ENCODE measurements around the gene STOX2.
"Not testable (repeated sequence)": the region's sequence is repeated elsewhere in the genome, so short reads cannot be mapped to it uniquely, and the experiment has no call there.

The STOX2 gene

GRCh38 chr4:184022679-184023383 is 117.7 kb downstream of the STOX2 start:
- no peak for DNase-seq (ENCODE audit: low read depth)

GRCh38 chr4:184024637-184025036 is 119.5 kb downstream of the STOX2 start:
- DNase-seq (ENCODE audit: low read depth) = no peak

DNA sequence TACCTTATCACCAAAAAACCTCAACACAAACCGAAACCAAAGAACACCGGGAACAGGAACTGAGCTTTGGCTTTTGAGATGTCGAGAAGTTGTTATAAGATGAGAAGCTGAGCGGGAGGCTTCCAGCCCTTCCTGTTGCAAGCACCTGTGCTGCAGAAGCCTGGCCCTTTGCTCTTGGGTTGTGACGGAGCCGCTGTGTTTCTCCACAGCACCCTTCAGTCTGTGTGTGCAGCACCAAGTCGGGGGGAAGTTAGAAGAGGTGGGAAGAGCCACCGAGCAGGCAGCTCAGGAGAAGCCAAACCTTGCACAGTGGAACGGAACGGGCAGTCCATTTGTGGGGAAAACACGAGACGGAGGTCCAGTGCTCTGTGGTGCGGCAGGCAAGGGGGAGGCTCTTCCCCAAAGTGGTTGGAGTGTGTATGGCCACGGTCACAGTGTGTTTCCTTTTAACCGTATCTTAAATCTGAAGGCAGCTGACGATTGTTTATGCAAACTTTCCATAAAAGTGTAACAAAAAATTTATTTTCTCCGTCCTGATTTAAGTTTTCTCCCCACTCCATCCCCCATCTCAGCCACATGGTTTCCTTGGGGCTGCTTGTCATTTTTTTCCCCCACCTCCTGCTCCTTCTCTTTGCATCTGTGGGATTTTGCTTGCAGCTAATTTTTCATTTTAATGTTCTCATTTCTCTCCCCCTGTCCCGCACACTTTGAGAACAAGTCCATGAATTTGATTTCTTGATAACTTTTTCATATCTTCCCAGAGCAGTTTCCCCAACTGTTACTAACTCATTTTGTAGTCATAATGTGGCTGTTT is 123.7 kb downstream of the STOX2 start:
- no peak for DNase-seq (ENCODE audit: low read depth)

DNA sequence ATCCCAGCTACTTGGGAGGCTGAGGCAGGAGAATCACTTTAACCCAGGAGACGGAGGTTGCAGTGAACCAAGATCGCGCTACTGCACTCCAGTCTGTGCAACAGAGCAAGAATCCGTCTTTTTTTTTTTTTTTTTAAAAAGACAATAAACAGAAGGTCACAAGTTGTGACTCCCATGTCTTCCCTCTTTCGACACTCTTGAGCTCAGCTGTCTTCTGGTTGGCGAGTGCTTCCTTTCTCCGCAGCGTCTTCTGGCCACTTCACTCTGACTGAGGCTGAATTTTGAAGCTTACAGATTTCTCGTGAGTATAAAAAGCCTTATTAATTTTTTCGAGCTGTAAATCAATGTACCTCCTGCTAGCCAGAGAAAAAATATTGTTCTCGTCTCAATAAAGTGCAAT is 124.9 kb downstream of the STOX2 start:
- no peak for DNase-seq (ENCODE audit: low read depth)

DNA sequence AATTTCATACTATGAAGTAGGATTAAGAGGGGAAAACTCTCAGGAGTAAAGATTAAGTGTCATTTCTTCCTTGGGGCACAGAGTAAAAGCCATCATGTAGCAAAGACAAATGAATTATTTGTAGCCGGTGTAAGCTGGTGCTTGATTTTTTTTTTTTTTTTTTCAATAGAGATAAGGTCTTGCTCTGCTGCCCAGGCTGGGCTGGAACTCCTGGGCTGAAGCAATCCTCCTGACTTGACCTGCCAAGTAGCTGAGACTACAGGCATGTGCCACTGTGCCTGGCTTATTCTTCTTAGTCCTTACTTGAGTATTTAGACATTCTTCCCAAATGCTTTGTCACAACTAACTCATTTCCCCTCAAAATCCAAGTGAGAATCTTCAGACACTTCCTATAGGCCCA is 125.7 kb downstream of the STOX2 start:
- no peak for DNase-seq (ENCODE audit: low read depth)

DNA sequence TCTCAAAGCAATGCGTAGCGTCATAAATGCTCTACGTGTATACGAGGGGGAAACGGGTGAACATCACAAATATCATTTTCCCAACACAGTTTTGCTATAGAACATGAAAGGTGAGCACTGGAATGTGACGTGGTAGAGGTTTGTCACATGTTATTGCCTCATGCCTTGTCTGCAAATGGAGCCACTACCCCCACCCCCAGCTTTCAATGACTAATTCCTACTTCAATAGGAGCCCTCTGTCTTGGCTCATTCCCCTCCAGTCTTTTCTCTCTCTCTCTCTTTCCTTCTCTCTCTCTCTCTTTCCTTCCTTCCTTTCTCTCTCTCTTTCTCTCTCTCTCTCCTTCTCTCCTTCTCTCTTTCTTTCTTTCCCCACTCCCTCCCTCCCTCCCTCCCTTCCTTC is 127.0 kb downstream of the STOX2 start:
- DNase-seq (ENCODE audit: low read depth) = no peak

DNA sequence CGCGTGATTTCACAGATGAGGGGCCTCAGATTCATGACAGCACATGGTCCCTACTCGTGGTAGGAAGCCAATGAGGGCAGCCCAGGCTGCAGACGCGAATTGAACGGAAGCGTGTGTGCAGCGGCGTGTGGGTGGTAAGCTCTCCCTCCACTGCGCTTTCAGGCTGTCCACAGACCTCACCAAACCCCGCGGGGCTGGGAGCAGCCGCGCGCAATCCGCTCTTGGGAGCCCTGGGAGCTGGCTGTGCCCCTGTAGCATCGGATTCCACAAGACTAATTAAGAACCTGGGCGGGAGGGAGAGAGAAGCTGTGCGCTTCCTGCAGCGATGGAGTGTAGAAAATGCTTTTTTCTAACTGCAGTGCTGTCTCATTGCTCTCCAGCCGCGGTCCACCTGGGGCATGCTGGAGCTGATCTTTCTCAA is 134.9 kb downstream of the STOX2 start:
- DNase-seq (ENCODE audit: low read depth) = no peak

- no peak for DNase-seq (ENCODE audit: low read depth)
Observed at GRCh38 chr4:184041156-184041555, 136.0 kb downstream of the STOX2 start.

- DNase-seq (ENCODE audit: low read depth) = no peak
Observed at GRCh38 chr4:184046148-184046547, 141.0 kb downstream of the STOX2 start.

DNA sequence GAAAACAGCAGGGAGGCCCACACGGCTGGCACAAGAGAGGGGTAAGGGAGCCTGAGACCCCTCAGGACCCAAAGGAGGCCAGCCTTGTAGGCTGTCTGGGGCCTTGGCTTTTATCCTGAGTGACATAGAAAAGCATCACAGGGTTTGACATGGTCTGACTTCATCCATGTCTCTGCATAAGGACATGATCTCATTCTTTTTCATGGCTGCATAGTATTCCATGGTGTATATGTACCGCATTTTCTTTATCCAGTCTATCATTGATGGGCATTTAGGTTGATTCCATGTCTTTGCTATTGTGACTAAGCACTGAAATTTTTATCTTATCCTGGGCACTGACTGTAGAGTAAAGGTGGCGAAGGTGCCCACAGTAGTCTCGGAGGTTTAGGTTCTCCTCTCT is 146.2 kb downstream of the STOX2 start:
- DNase-seq (ENCODE audit: low read depth) = not testable (repeated sequence)

- no peak for DNase-seq (ENCODE audit: low read depth)
Observed at GRCh38 chr4:184052616-184053015, 147.5 kb downstream of the STOX2 start.

DNA sequence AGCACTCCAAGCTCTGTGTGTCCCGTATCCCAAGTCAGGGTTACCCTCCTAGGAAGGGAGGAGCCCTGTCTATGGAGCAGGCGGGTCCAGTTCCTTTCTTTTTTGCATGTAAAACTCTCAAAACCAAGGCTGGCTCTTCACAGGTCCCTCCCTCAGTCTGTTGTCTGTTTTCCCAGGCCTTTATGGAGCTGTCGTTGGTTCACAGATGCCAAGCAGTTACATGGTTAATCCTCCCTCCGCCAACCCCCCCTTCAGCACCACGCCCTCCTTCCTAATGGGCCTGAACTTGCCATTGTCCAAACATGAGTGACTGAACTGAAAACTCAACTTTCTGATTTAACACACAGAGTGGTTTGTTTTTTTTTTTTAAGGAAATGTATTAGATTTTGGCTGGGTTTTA is 148.3 kb downstream of the STOX2 start:
- no peak for DNase-seq (ENCODE audit: low read depth)

GRCh38 chr4:184056877-184057276 is 151.8 kb downstream of the STOX2 start:
- no peak for DNase-seq (ENCODE audit: low read depth)

DNA sequence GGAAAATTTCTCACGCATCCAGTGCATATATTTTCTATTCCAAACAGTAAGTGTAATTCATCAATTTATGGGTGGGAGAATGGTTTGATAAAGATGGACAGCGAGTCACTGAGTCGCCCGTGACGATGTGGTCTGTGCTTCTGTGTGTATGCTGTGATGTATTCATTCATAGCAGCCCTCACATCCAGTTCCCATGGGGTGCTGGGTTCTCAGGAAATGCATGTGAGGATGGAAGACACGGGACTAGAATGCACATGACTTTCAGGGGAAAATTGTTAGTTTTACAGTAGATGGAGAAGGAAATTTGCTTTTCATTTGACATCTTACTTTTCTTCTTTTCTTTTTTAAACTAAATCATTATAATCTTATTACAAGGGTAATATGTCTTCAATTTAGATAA is 152.9 kb downstream of the STOX2 start:
- no peak for DNase-seq (ENCODE audit: low read depth)

DNA sequence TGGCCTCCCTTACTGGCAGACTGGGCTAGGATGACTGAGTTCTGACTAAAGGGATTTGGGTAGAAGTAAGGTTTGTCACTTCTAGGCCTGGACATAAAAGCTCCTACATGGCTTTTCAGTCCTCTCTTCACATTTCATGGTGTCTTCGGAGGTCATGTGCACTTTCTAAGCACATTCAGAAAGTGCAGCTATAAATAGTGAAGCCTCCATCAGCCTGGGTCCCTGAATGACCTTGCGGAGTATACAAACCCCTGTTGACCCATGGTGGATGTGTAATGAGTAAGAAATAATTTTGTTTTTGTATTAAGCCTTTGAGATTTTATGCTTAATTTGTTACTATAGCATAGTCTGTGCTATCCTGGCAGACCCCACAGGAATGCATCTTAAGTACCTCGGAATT is 154.0 kb downstream of the STOX2 start:
- no peak for DNase-seq (ENCODE audit: low read depth)

DNA sequence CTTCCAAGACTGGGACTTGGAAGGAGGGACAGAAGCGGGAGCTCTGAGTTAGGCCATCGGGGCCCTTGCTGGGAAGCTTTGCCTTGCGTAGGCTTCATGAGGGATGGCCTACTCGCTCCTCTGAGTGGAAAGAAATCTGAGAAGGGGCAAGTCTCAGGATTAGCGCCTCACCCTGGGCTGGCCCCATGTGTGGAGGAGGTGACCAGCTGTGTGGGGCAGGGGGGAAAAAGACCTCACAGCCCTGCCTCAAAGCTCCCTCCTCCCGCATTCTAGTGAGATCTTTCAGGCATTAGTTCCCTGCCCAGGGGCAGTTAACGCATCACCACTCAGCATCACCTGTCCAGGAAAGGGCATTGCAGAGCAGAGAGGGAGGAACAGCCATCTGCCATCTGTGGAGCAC is 156.5 kb downstream of the STOX2 start:
- no peak for DNase-seq (ENCODE audit: low read depth)

- no peak for DNase-seq (ENCODE audit: low read depth)
Observed at GRCh38 chr4:184062769-184063168, 157.7 kb downstream of the STOX2 start.

GRCh38 chr4:184064877-184065276 is 159.8 kb downstream of the STOX2 start:
- DNase-seq (ENCODE audit: low read depth) = no peak

DNA sequence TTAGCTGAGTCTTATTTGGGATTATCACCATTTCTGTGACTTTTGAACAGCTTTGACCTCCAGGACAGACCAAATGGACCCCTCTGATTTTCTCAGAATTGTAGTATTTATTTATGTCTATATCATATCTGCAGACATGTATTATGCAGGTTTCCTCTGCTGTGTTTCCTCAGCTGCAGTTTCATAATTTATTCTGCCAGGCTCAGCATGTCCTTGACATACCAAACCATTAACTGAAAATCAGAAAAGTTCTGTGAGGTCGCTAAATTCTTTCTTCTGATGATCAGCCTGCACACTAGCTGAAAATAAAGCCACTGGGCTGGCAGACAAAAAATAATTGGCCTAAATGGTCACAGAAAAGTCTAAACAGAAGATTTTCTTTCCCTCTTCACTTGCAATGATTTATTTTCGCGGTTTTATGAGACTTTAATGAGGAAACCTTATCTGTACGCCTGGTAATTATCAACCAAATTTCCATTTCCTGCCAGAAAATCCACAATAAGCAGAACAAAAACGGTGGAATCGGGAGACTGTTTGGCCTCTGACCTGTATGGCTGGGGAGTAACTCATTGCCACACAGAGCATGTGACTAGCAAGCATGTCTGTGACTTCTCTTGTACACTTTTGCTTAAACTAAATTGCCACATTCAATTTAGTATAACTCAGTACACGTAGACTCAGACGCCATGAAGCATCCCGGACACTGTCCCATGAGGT is 161.6 kb downstream of the STOX2 start:
- DNase-seq (ENCODE audit: low read depth) = no peak

- DNase-seq (ENCODE audit: low read depth) = no peak
Observed at GRCh38 chr4:184067931-184068554, 162.9 kb downstream of the STOX2 start.

Data from activated T-helper 9 cell treated with anti-CD3 and anti-CD28 coated beads, Interleukin-2, amount 50 U/mL, for 16 hours (primary cell).